Measurements from ENCODE around the gene GALNT8.

GRCh38 chr12:4705824-4706223, 14.4 kb upstream of the GALNT8 start:
- no peak for TF ChIP-seq SIN3A (IDR thresholded peaks at IDR 0.05; ENCODE audit: borderline replicate concordance, insufficient read depth, low read length)
- no peak for TF ChIP-seq TAF1 (IDR thresholded peaks at IDR 0.05; ENCODE audit: borderline replicate concordance, insufficient read depth, low read length)

All from PFSK-1 (cell line).